GM23338 (cell line): ENCODE data around the gene MYO9A.

Experiments used
- CREB1 ChIP-seq: fragments of 250-450 bp; sonication (Bioruptor Pico); IDR thresholded peaks from 2 replicates; pipeline ENCODE4 v1.5.0; 2020; ENCODE audit warnings: low read depth, mild to moderate bottlenecking, moderate library complexity
- CTCF ChIP-seq, 2 experiments: fragments of 200-600 bp in 1 of 2; sonication (generic) in 1 of 2; conservative IDR thresholded peaks; 2 replicates each; pipeline versions ENCODE4 v1.5.1 to v1.6.1; 2016 to 2017; ENCODE audit warnings: antibody characterized with exemption in 2 of 2, low read depth in 2 of 2, mild to moderate bottlenecking in 2 of 2, moderate library complexity in 1 of 2
- ETS1 ChIP-seq: IDR thresholded peaks from 2 replicates; pipeline ENCODE4 v1.6.1; 2016; ENCODE audit warnings: antibody characterized with exemption
- EZH2 ChIP-seq: fragments of 200-600 bp; sonication (generic); IDR thresholded peaks from one replicate; pipeline ENCODE4 v1.8.0; 2017; ENCODE audit warnings: antibody characterized with exemption, mild to moderate bottlenecking, low read depth; ENCODE audit not compliant: unreplicated experiment
- EZH2phosphoT487 ChIP-seq: fragments of 200-600 bp; sonication (generic); IDR thresholded peaks from one replicate; pipeline ENCODE4 v1.8.1; 2018; ENCODE audit warnings: antibody characterized with exemption; ENCODE audit not compliant: unreplicated experiment
- JUNB ChIP-seq: IDR thresholded peaks from one replicate; pipeline ENCODE4 v1.6.1; 2016; ENCODE audit warnings: antibody characterized with exemption; ENCODE audit not compliant: unreplicated experiment
- NANOG ChIP-seq: IDR thresholded peaks from 2 replicates; pipeline ENCODE4 v1.6.1; 2016; ENCODE audit warnings: antibody characterized with exemption, borderline replicate concordance
- POLR2AphosphoS5 ChIP-seq: IDR thresholded peaks from 2 replicates; pipeline ENCODE4 v1.6.1; 2016; ENCODE audit warnings: antibody characterized with exemption, low read depth
- STAT1 ChIP-seq: IDR thresholded peaks from one replicate; pipeline ENCODE4 v1.6.1; 2016; ENCODE audit warnings: antibody characterized with exemption; ENCODE audit not compliant: unreplicated experiment
- ZNF114 ChIP-seq: fragments of 250-450 bp; sonication (Bioruptor Pico); IDR thresholded peaks from 2 replicates; pipeline ENCODE4 v1.5.0; 2020; ENCODE audit warnings: mild to moderate bottlenecking, moderate library complexity
- TF ChIP-seq, protein P1 (sequence below): IDR thresholded peaks from one replicate; pipeline ENCODE4 v1.6.1; 2018; ENCODE audit warnings: antibody characterized with exemption; ENCODE audit not compliant: unreplicated experiment

DNA sequence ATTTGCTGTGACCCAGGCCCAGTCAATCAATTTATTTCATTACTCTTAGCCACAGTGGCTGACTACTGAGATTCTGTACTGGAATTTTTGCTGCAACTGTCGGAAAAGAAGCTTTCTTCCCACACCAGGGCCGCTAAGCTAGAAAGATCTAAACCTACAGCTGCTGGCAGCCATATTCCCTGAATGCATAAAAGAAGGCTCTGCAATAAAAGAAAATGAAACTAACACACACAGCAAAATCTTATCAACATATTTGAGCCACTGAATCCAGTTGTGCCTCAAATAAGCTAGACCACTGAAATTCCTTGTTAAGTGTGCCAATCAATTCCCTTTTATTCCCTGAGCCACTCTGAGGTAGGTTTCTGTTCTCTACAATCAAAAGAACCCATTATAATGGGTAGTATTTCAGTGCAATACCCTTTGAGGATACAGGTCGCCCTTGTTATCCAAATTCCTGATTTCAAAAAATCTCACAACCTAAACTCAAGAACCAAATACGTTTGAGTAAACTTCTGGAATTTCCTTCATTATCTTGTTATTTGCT lies 60.3 kb downstream of the MYO9A start:
- TF ChIP-seq CTCF (conservative IDR thresholded peaks at IDR 0.05; ENCODE audit: low read depth in 2 of 2) (no peak), POLR2AphosphoS5 (no peak), EZH2 (no peak), STAT1 (no peak), CREB1 (CRISPR knock-in tag) (no peak), JUNB (no peak), EZH2phosphoT487 (no peak), ZNF114 (CRISPR knock-in tag) (no peak), NANOG (no peak), ETS1 (no peak)
- TF ChIP-seq, protein P1, sequence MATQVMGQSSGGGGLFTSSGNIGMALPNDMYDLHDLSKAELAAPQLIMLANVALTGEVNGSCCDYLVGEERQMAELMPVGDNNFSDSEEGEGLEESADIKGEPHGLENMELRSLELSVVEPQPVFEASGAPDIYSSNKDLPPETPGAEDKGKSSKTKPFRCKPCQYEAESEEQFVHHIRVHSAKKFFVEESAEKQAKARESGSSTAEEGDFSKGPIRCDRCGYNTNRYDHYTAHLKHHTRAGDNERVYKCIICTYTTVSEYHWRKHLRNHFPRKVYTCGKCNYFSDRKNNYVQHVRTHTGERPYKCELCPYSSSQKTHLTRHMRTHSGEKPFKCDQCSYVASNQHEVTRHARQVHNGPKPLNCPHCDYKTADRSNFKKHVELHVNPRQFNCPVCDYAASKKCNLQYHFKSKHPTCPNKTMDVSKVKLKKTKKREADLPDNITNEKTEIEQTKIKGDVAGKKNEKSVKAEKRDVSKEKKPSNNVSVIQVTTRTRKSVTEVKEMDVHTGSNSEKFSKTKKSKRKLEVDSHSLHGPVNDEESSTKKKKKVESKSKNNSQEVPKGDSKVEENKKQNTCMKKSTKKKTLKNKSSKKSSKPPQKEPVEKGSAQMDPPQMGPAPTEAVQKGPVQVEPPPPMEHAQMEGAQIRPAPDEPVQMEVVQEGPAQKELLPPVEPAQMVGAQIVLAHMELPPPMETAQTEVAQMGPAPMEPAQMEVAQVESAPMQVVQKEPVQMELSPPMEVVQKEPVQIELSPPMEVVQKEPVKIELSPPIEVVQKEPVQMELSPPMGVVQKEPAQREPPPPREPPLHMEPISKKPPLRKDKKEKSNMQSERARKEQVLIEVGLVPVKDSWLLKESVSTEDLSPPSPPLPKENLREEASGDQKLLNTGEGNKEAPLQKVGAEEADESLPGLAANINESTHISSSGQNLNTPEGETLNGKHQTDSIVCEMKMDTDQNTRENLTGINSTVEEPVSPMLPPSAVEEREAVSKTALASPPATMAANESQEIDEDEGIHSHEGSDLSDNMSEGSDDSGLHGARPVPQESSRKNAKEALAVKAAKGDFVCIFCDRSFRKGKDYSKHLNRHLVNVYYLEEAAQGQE: no peak
